Measurements from ENCODE around the gene ARHGEF7.

Gene ARHGEF7

GRCh38 chr13:111126509-111126908 is 11.4 kb downstream of the ARHGEF7 start:
- Histone ChIP-seq H3K27me3 (peaks cover 40% of the 10 kb centered on the region), H3K9me3 (no peaks in the 10 kb centered on the region; the same call in 1 of the 2 replicates), H3K36me3 (no peaks in the 10 kb centered on the region), H3K4me1 (no peaks in the 10 kb centered on the region), H3K4me3 (ENCODE audit: low read depth, low read length) (no peak overlapping the region)
- no peak for DNase-seq
- no peak for TF ChIP-seq CTCF (IDR thresholded peaks at IDR 0.05; ENCODE audit: low read depth, low read length)

GRCh38 chr13:111129465-111130115 is 14.5 kb downstream of the ARHGEF7 start:
- Histone ChIP-seq H3K9me3 (no peaks in the 10 kb centered on the region; the same call in 1 of the 2 replicates), H3K27me3 (peaks cover 26% of the 10 kb centered on the region), H3K4me1 (no peaks in the 10 kb centered on the region), H3K36me3 (no peaks in the 10 kb centered on the region), H3K4me3 (ENCODE audit: low read depth, low read length) (no peak overlapping the region)
- TF ChIP-seq CTCF (IDR thresholded peaks at IDR 0.05; ENCODE audit: low read depth, low read length), result no peak
- no peak for DNase-seq

GRCh38 chr13:111130116-111130508 is 15.0 kb downstream of the ARHGEF7 start:
- no peak for TF ChIP-seq CTCF (IDR thresholded peaks at IDR 0.05; ENCODE audit: low read depth, low read length)
- H3K27me3 ChIP-seq, result peaks cover 26% of the 10 kb centered on the region
- no peak overlapping the region for H3K4me3 ChIP-seq (ENCODE audit: low read depth, low read length)
- no peak for DNase-seq
- no peaks in the 10 kb centered on the region; the same call in 1 of the 2 replicates for H3K9me3 ChIP-seq
- H3K4me1 ChIP-seq, result no peaks in the 10 kb centered on the region
- H3K36me3 ChIP-seq, result no peaks in the 10 kb centered on the region

- no peaks in the 10 kb centered on the region for H3K4me1 ChIP-seq
- no peak for TF ChIP-seq CTCF (IDR thresholded peaks at IDR 0.05; ENCODE audit: low read depth, low read length)
- no peaks in the 10 kb centered on the region; the same call in 1 of the 2 replicates for H3K9me3 ChIP-seq
- no peaks in the 10 kb centered on the region for H3K36me3 ChIP-seq
- no peak for DNase-seq
- H3K27me3 ChIP-seq, result peaks cover 19% of the 10 kb centered on the region
- no peak overlapping the region for H3K4me3 ChIP-seq (ENCODE audit: low read depth, low read length)
Measured at GRCh38 chr13:111131048-111131447, 15.9 kb downstream of the ARHGEF7 start.

GRCh38 chr13:111131611-111132010 is 16.5 kb downstream of the ARHGEF7 start:
- no peak overlapping the region for H3K4me3 ChIP-seq (ENCODE audit: low read depth, low read length)
- no peaks in the 10 kb centered on the region; the same call in 1 of the 2 replicates for H3K9me3 ChIP-seq
- DNase-seq, result no peak
- H3K4me1 ChIP-seq, result no peaks in the 10 kb centered on the region
- H3K27me3 ChIP-seq, result peaks cover 14% of the 10 kb centered on the region; the same call in 1 of the 2 replicates
- no peak for TF ChIP-seq CTCF (IDR thresholded peaks at IDR 0.05; ENCODE audit: low read depth, low read length)
- H3K36me3 ChIP-seq, result no peaks in the 10 kb centered on the region

- TF ChIP-seq CTCF (IDR thresholded peaks at IDR 0.05; ENCODE audit: low read depth, low read length), result no peak
- H3K4me1 ChIP-seq, result no peaks in the 10 kb centered on the region
- no peaks in the 10 kb centered on the region; the same call in 1 of the 2 replicates for H3K9me3 ChIP-seq
- DNase-seq, result no peak
- H3K27me3 ChIP-seq, result peaks cover 15% of the 10 kb centered on the region
- H3K4me3 ChIP-seq (ENCODE audit: low read depth, low read length), result no peak overlapping the region
- no peaks in the 10 kb centered on the region for H3K36me3 ChIP-seq
Measured at GRCh38 chr13:111132948-111133347, 17.8 kb downstream of the ARHGEF7 start.

All from BE2C (cell line).